OCI-LY7 (cell line): ENCODE results near the gene DGKB.

Experiments
- CTCF ChIP-seq: fragments of 200-600 bp; sonication (generic); conservative IDR thresholded peaks from 2 replicates; pipeline ENCODE4 v1.5.1; 2014; ENCODE audit warnings: mild to moderate bottlenecking, antibody characterized with exemption, low read length, moderate library complexity, mixed read lengths
- EZH2phosphoT487 ChIP-seq: fragments of 200-600 bp; sonication (generic); IDR thresholded peaks from 2 replicates; pipeline ENCODE4 v1.6.1; 2018; ENCODE audit warnings: low read depth, borderline replicate concordance, mild to moderate bottlenecking, mixed run types, antibody characterized with exemption, low read length, moderate library complexity, mixed read lengths

GRCh38 chr7:14776266-14776665 lies 126.3 kb downstream of the DGKB start:
- TF ChIP-seq CTCF = no peak
- no peak for TF ChIP-seq EZH2phosphoT487
